Dendritic cell treated with granulocyte-macrophage colony-stimulating factor and Interleukin-4, amounts not matched to agents 40 ng/mL and 50 ng/mL, for 4 days (primary cell): ENCODE measurements around the gene CAMK1.

Experiments used
- H3K27ac Mint-ChIP-seq: one replicate; pipeline ENCODE4 v1.8.0; 2022; ENCODE audit warnings: mild to moderate bottlenecking, mixed read lengths
- H3K27me3 Mint-ChIP-seq: one replicate; pipeline ENCODE4 v1.8.0; 2022; ENCODE audit warnings: mild to moderate bottlenecking, mixed read lengths
- H3K36me3 Mint-ChIP-seq: one replicate; pipeline ENCODE4 v1.8.0; 2022; ENCODE audit warnings: low read depth, mixed read lengths
- H3K4me1 Mint-ChIP-seq: one replicate; pipeline ENCODE4 v1.8.0; 2022; ENCODE audit warnings: low read depth, mixed read lengths
- H3K4me3 Mint-ChIP-seq: one replicate; pipeline ENCODE4 v1.8.0; 2022; ENCODE audit warnings: mild to moderate bottlenecking, moderate library complexity, mixed read lengths
- H3K9me3 Mint-ChIP-seq: one replicate; pipeline ENCODE4 v1.8.0; 2022; ENCODE audit warnings: mixed read lengths
- intact Hi-C: fragments of 100-400 bp; cut with micrococcal nuclease; formaldehyde crosslinking; loops from one replicate; pipeline ENCODE4 v1.15.0; 2022

CAMK1 gene

GRCh38 chr3:9769426-9770275 is at the start of gene CAMK1:
CAMK1 (minus strand) TSS chr3:9769947; CDS start chr3:9767749, 2,198 bp downstream.
- Mint-ChIP-seq H3K9me3 (no peaks in the 10 kb centered on the region), H3K27me3 (peaks cover 10% of the 10 kb centered on the region)

GRCh38 chr3:9818666-9819335 is 49.1 kb upstream of the CAMK1 start:
- H3K4me3 Mint-ChIP-seq, result no peak overlapping the region
- intact Hi-C loops, result no loop called here
- no peaks in the 10 kb centered on the region for H3K27me3 Mint-ChIP-seq
- no peaks in the 10 kb centered on the region for H3K9me3 Mint-ChIP-seq
- no peak overlapping the region for H3K27ac Mint-ChIP-seq
- H3K4me1 Mint-ChIP-seq, result no peaks in the 10 kb centered on the region
- H3K36me3 Mint-ChIP-seq, result peaks cover 62% of the 10 kb centered on the region

More at GRCh38 chr3:9769426-9770275, at the start of gene CAMK1:
- intact Hi-C loops, result no loop called here
- Mint-ChIP-seq H3K4me1 (peaks cover 69% of the 10 kb centered on the region), H3K36me3 (peaks cover 47% of the 10 kb centered on the region), H3K4me3 (peak within 1 kb of the TSS; percentile 83), H3K27ac (peak within 1 kb of the TSS; percentile 73)

GRCh38 chr3:9817436-9817835 is 47.7 kb upstream of the CAMK1 start:
- intact Hi-C loops, result no loop called here
- Mint-ChIP-seq H3K36me3 (peaks cover 73% of the 10 kb centered on the region), H3K4me3 (no peak overlapping the region), H3K27me3 (no peaks in the 10 kb centered on the region), H3K9me3 (no peaks in the 10 kb centered on the region), H3K27ac (no peak overlapping the region), H3K4me1 (no peaks in the 10 kb centered on the region)

GRCh38 chr3:9815986-9816385 is 46.2 kb upstream of the CAMK1 start:
- H3K9me3 Mint-ChIP-seq, result no peaks in the 10 kb centered on the region
- no peaks in the 10 kb centered on the region for H3K27me3 Mint-ChIP-seq
- intact Hi-C loops, result no loop called here
- peaks cover 8% of the 10 kb centered on the region for H3K4me1 Mint-ChIP-seq
- H3K4me3 Mint-ChIP-seq, result no peak overlapping the region
- no peak overlapping the region for H3K27ac Mint-ChIP-seq
- peaks cover 78% of the 10 kb centered on the region for H3K36me3 Mint-ChIP-seq

GRCh38 chr3:9812870-9813483 is 43.2 kb upstream of the CAMK1 start:
- peaks cover 75% of the 10 kb centered on the region for H3K36me3 Mint-ChIP-seq
- H3K27ac Mint-ChIP-seq, result no peak overlapping the region
- H3K4me3 Mint-ChIP-seq, result no peak overlapping the region
- peaks cover 33% of the 10 kb centered on the region for H3K4me1 Mint-ChIP-seq
- intact Hi-C loops, result no loop called here
- no peaks in the 10 kb centered on the region for H3K9me3 Mint-ChIP-seq
- no peaks in the 10 kb centered on the region for H3K27me3 Mint-ChIP-seq

GRCh38 chr3:9810846-9811245 is 41.1 kb upstream of the CAMK1 start:
- Mint-ChIP-seq H3K36me3 (peaks cover 79% of the 10 kb centered on the region), H3K4me3 (peak overlapping the region; percentile 91), H3K27ac (peak overlapping the region; percentile 97), H3K9me3 (no peaks in the 10 kb centered on the region), H3K4me1 (peaks cover 52% of the 10 kb centered on the region), H3K27me3 (no peaks in the 10 kb centered on the region)
- intact Hi-C loops, result no loop called here

- H3K36me3 Mint-ChIP-seq, result peaks cover 82% of the 10 kb centered on the region
Observed at GRCh38 chr3:9810433-9810770, 40.7 kb upstream of the CAMK1 start.

GRCh38 chr3:9809615-9810432 is 40.1 kb upstream of the CAMK1 start, which contains the start of gene TTLL3:
TTLL3 (plus strand) TSS chr3:9810262; CDS start chr3:9810662, 400 bp downstream.
- Mint-ChIP-seq H3K36me3 (peaks cover 83% of the 10 kb centered on the region), H3K4me3 (peak within 1 kb of the TSS; percentile 91), H3K4me1 (peaks cover 56% of the 10 kb centered on the region), H3K27me3 (no peaks in the 10 kb centered on the region), H3K27ac (peak within 1 kb of the TSS; percentile 97), H3K9me3 (no peaks in the 10 kb centered on the region)
- intact Hi-C loops, result loop anchor here (2.0 kb wide), 1 partner anchor 15 kb away; no protein-coding TSS in a partner anchor

More at GRCh38 chr3:9810433-9810770, 40.7 kb upstream of the CAMK1 start:
- intact Hi-C loops, result no loop called here
- Mint-ChIP-seq H3K27ac (peak overlapping the region; percentile 97), H3K27me3 (no peaks in the 10 kb centered on the region), H3K4me1 (peaks cover 56% of the 10 kb centered on the region), H3K4me3 (peak overlapping the region; percentile 91), H3K9me3 (no peaks in the 10 kb centered on the region)

GRCh38 chr3:9809239-9809614 is 39.5 kb upstream of the CAMK1 start:
- peaks cover 84% of the 10 kb centered on the region for H3K36me3 Mint-ChIP-seq
- H3K9me3 Mint-ChIP-seq, result no peaks in the 10 kb centered on the region
- H3K27ac Mint-ChIP-seq, result peak overlapping the region; percentile 97
- intact Hi-C loops, result loop anchor here (2.0 kb wide), 1 partner anchor 14 kb away; no protein-coding TSS in a partner anchor
- no peaks in the 10 kb centered on the region for H3K27me3 Mint-ChIP-seq
- peaks cover 61% of the 10 kb centered on the region for H3K4me1 Mint-ChIP-seq
- H3K4me3 Mint-ChIP-seq, result peak overlapping the region; percentile 91

GRCh38 chr3:9808345-9809037 is 38.7 kb upstream of the CAMK1 start:
- Mint-ChIP-seq H3K4me1 (peaks cover 69% of the 10 kb centered on the region), H3K4me3 (no peak overlapping the region), H3K27me3 (no peaks in the 10 kb centered on the region), H3K36me3 (peaks cover 86% of the 10 kb centered on the region), H3K9me3 (no peaks in the 10 kb centered on the region), H3K27ac (peak overlapping the region; percentile 97)
- intact Hi-C loops, result loop anchor here (2.0 kb wide), 1 partner anchor 14 kb away; no protein-coding TSS in a partner anchor

- H3K4me1 Mint-ChIP-seq, result peaks cover 74% of the 10 kb centered on the region
- peak overlapping the region; percentile 97 for H3K27ac Mint-ChIP-seq
- H3K9me3 Mint-ChIP-seq, result no peaks in the 10 kb centered on the region
- no peak overlapping the region for H3K4me3 Mint-ChIP-seq
- H3K27me3 Mint-ChIP-seq, result no peaks in the 10 kb centered on the region
- peaks cover 86% of the 10 kb centered on the region for H3K36me3 Mint-ChIP-seq
- intact Hi-C loops, result loop anchor here (2.0 kb wide), 1 partner anchor 13 kb away; no protein-coding TSS in a partner anchor
Observed at GRCh38 chr3:9807981-9808344, 38.2 kb upstream of the CAMK1 start.

- Mint-ChIP-seq H3K27me3 (no peaks in the 10 kb centered on the region), H3K9me3 (no peaks in the 10 kb centered on the region), H3K4me1 (peaks cover 78% of the 10 kb centered on the region), H3K36me3 (peaks cover 92% of the 10 kb centered on the region), H3K27ac (peak overlapping the region; percentile 21), H3K4me3 (no peak overlapping the region)
- intact Hi-C loops, result no loop called here
Observed at GRCh38 chr3:9806688-9807589, 37.2 kb upstream of the CAMK1 start.
